Thyroid gland (tissue), 4 donors: ENCODE measurements around the gene PPIC. TPM values are rescaled to one million over a fixed set of nuclear protein-coding genes. Genes with fewer than 3 reads are reported as not detected.

Experiments used
- DNase-seq, 2 donors: peaks; one replicate each; pipeline ENCODE4 v3.0.0-alpha.2; 2019
- H3K27ac ChIP-seq, 3 donors: fragments of 200-600 bp; sonication (generic); 1 replicate in 2 of 3; 2 replicates in 1 of 3; pipeline ENCODE4 v1.5.1; 2016 to 2019; ENCODE audit warnings: mild to moderate bottlenecking in 1 of 3, moderate library complexity in 1 of 3
- H3K27me3 ChIP-seq: fragments of 200-600 bp; sonication (generic); one replicate; pipeline ENCODE4 v1.5.1; 2019
- H3K36me3 ChIP-seq, 2 donors: fragments of 200-600 bp; sonication (generic); one replicate each; pipeline ENCODE4 v1.5.1; 2016 to 2019
- H3K4me1 ChIP-seq, 2 donors: fragments of 200-600 bp; sonication (generic); one replicate each; pipeline ENCODE4 v1.5.1; 2017 to 2019
- H3K4me3 ChIP-seq, 3 donors: fragments of 200-600 bp; sonication (generic); replicated peaks in 1 of 3; 1 replicate in 2 of 3; 2 replicates in 1 of 3; pipeline ENCODE4 v1.5.1; 2016; ENCODE audit warnings: mild to moderate bottlenecking in 1 of 3
- H3K9me3 ChIP-seq: fragments of 200-600 bp; sonication (generic); one replicate; pipeline ENCODE4 v1.5.1; 2017
- CTCF ChIP-seq, 6 experiments: fragments of 200-600 bp in 3 of 6; fragments of 450-650 bp in 3 of 6; sonication (generic) in 3 of 6; IDR thresholded peaks; one replicate each; pipeline ENCODE4 v1.5.1; 2016 to 2019; ENCODE audit warnings: antibody characterized with exemption in 6 of 6, mild to moderate bottlenecking in 2 of 6, inconsistent platforms in 1 of 6, moderate library complexity in 1 of 6
- POLR2A ChIP-seq, 2 donors: fragments of 450-650 bp; IDR thresholded peaks; one replicate each; pipeline ENCODE4 v1.6.1; 2017; ENCODE audit warnings: antibody characterized with exemption in 2 of 2, mild to moderate bottlenecking in 2 of 2, moderate library complexity in 1 of 2
- WGBS, 2 donors: methylation state at CpG; one replicate each; pipeline ENCODE4 v1.1.5; 2017; 5-methylcytosine and 5-hydroxymethylcytosine counted together
- intact Hi-C: fragments of 100-400 bp; cut with DNase I; formaldehyde crosslinking; loops from one replicate; pipeline ENCODE4 v1.15.1; 2023
- total RNA-seq, 4 donors: library from RNA; depleted of rRNA; stranded (reverse); fragments of >200 nt; gene quantifications; one replicate each; pipeline ENCODE4 v1.2.3, GENCODE V29; 2016

PPIC gene
- 100 to 1,000 TPM in 1 of 4 donors, 10 to 100 TPM in 3; 28.3 to 122 (median 70.5) TPM for total RNA-seq

DNA sequence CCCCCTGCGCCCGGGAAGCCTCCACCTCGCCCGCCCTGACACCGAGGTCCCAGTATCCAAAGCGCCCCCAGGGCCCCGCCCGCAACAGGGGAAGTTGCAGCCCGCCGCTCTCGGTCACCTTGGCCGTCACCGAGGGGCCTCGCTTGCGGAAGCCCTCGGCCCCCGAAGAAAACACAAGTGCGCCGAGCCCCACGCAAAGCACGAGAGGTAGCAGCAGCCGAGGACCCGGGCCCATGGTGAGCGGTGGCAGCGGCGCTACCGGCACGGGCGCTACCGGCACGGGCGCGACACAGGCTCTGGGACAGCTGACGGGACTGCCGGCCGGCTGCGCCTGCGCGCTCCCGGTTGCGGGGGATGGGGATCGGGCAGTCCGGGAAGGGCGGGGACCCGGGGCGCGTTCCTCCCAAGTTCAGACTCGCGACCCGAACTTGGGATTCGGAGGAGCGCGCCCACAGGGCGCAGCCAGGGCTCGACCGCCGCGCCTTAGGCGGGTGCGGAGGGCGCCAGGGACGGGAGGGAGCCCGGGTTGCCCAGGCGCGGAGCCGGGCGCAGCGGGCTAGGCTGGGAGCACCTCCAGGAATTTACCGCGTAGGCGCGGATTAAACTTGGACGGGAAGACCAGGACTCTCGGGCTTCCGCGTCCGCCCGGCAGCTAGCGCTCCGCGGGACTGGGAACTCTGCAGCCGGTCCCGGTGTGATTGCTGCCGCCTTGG, at the start of gene PPIC:
Gene PPIC, minus strand, starts transcription at position 335 of the 713 bp plus-strand sequence. Its CDS starts 100 bp downstream, at position 235.
- intact Hi-C loops, result no loop called here
- WGBS, 2 donors, result 0 to 5% methylated on average over 11 to 29 of the region's 84 CpGs
- no peaks in the 10 kb centered on the region for H3K36me3 ChIP-seq
- no peak for TF ChIP-seq CTCF (IDR thresholded peaks at IDR 0.05)
- peak; percentile 31 to 92 for TF ChIP-seq POLR2A (IDR thresholded peaks at IDR 0.05)
- H3K4me3 ChIP-seq, result peak within 1 kb of the TSS; percentile 33 to 72 (median 51)
- peaks cover 5 to 12% of the 10 kb centered on the region in 2 donors for H3K4me1 ChIP-seq
- DNase-seq, result peak; percentile 92
- no peaks in the 10 kb centered on the region for H3K27me3 ChIP-seq
- peak within 1 kb of the TSS; percentile 95 to 98 (median 97) for H3K27ac ChIP-seq
- H3K9me3 ChIP-seq, result no peaks in the 10 kb centered on the region

- WGBS, 2 donors, result 63 to 72% methylated on average over 12 of the region's 12 CpGs
- intact Hi-C loops, result no loop called here
- H3K27me3 ChIP-seq, result peaks cover 15% of the 10 kb centered on the region
- H3K4me1 ChIP-seq, result peaks cover 21 to 27% of the 10 kb centered on the region in 2 donors
- TF ChIP-seq POLR2A (IDR thresholded peaks at IDR 0.05) (no peak), CTCF (IDR thresholded peaks at IDR 0.05) (no peak)
- no peak overlapping the region for H3K4me3 ChIP-seq
- no peak for DNase-seq
- no peaks in the 10 kb centered on the region for H3K36me3 ChIP-seq
- no peaks in the 10 kb centered on the region for H3K9me3 ChIP-seq
- no peak overlapping the region for H3K27ac ChIP-seq
Measured at GRCh38 chr5:123085638-123086286, 49.2 kb upstream of the PPIC start.

- intact Hi-C loops, result no loop called here
- Histone ChIP-seq H3K27me3 (peaks cover 10% of the 10 kb centered on the region), H3K4me1 (peaks cover 17 to 22% of the 10 kb centered on the region in 2 donors), H3K9me3 (no peaks in the 10 kb centered on the region), H3K27ac (no peak overlapping the region), H3K36me3 (no peaks in the 10 kb centered on the region), H3K4me3 (no peak overlapping the region)
- TF ChIP-seq CTCF (IDR thresholded peaks at IDR 0.05) (no peak), POLR2A (IDR thresholded peaks at IDR 0.05) (no peak)
- DNase-seq, result no peak
- WGBS, 2 donors, result 86 to 92% methylated on average over 9 of the region's 9 CpGs
Measured at GRCh38 chr5:123084730-123085605, 48.4 kb upstream of the PPIC start.

DNA sequence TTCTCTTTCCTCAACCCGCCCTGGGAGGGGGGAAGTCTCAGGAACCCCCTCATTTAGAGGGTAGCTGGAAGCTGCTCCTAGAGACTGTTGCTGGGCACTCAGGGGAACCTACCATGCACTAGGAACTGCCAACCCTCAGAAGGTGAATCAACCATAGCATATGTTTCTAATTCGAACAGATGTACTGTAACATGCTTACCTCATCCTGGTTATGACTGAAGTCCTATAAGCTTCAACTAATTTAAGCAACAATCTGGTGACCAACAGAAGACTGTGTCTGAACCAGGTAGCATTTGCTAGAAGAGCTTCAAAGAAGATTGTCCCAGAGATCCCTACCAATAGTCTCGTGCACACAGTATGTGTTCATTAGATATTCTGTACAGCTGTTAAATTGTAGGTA, 46.8 kb upstream of the PPIC start:
- no peak for TF ChIP-seq CTCF (IDR thresholded peaks at IDR 0.05)
- no peak for TF ChIP-seq POLR2A (IDR thresholded peaks at IDR 0.05)
- Histone ChIP-seq H3K9me3 (no peaks in the 10 kb centered on the region), H3K4me1 (peaks cover 8 to 10% of the 10 kb centered on the region in 2 donors), H3K36me3 (no peaks in the 10 kb centered on the region), H3K27ac (no peak overlapping the region), H3K27me3 (peaks cover 5% of the 10 kb centered on the region), H3K4me3 (no peak overlapping the region)
- DNase-seq, result no peak
- whole genome bisulfite sequencing, 2 donors, result 89 to 92% methylated on average over 3 of the region's 3 CpGs
- intact Hi-C loops, result no loop called here
